GM23338 (cell line): ENCODE data around the gene MGRN1. TPM values are rescaled to one million over a fixed set of nuclear protein-coding genes. Genes with fewer than 3 reads are reported as not detected.
A peak's percentile ranks its signal among the peaks of the same experiment; 100 is the strongest.

Experiments
- ATAC-seq: fragments of 200-7000 bp; cut with Tn5 transposase; 3 replicates; pipeline ENCODE4 v1.9.1; 2020
- DNase-seq: peaks from one replicate; pipeline ENCODE4 v3.0.0-alpha.2; 2015; ENCODE audit warnings: low spot score
- H2AFZ ChIP-seq: fragments of 200-600 bp; sonication (generic); 2 replicates; pipeline ENCODE4 v1.8.0; 2016; ENCODE audit warnings: antibody characterized with exemption, mild to moderate bottlenecking, moderate library complexity
- H3F3A ChIP-seq: fragments of 200-600 bp; sonication (generic); replicated peaks from 2 replicates; pipeline ENCODE4 v1.8.0; 2017; ENCODE audit warnings: antibody characterized with exemption, mixed run types, low read depth
- H3K27ac ChIP-seq: fragments of 200-600 bp; sonication (generic); 2 replicates; pipeline ENCODE4 v1.6.1; 2016; ENCODE audit warnings: low read depth
- H3K27me3 ChIP-seq: fragments of 200-600 bp; sonication (generic); 2 replicates; pipeline ENCODE4 v1.8.0; 2016; ENCODE audit warnings: mild to moderate bottlenecking, mixed run types, moderate library complexity; ENCODE audit not compliant: insufficient read depth
- H3K36me3 ChIP-seq: fragments of 200-600 bp; sonication (generic); 2 replicates; pipeline ENCODE4 v1.8.0; 2016; ENCODE audit warnings: mild to moderate bottlenecking; ENCODE audit not compliant: insufficient read depth
- H3K4me1 ChIP-seq: fragments of 200-600 bp; sonication (generic); 2 replicates; pipeline ENCODE4 v1.8.0; 2016; ENCODE audit warnings: mild to moderate bottlenecking, moderate library complexity; ENCODE audit not compliant: insufficient read depth
- H3K4me2 ChIP-seq: fragments of 200-600 bp; sonication (generic); 2 replicates; pipeline ENCODE4 v1.7.1; 2017; ENCODE audit warnings: mixed run types
- H3K4me3 ChIP-seq: fragments of 200-600 bp; sonication (generic); 2 replicates; pipeline ENCODE4 v1.6.1; 2016; ENCODE audit warnings: mixed run types
- H3K79me2 ChIP-seq: fragments of 200-600 bp; sonication (generic); replicated peaks from 2 replicates; pipeline ENCODE4 v1.8.0; 2017; ENCODE audit warnings: mild to moderate bottlenecking; ENCODE audit not compliant: insufficient read depth
- H3K9me2 ChIP-seq: fragments of 200-600 bp; sonication (generic); 2 replicates; pipeline ENCODE4 v1.8.0; 2017; ENCODE audit not compliant: insufficient read depth
- H4K20me1 ChIP-seq: fragments of 200-600 bp; sonication (generic); replicated peaks from 2 replicates; pipeline ENCODE4 v1.8.0; 2017; ENCODE audit warnings: mild to moderate bottlenecking; ENCODE audit not compliant: insufficient read depth
- H3K27ac Mint-ChIP-seq: 2 replicates; pipeline ENCODE4 v1.8.0; 2020; ENCODE audit warnings: inconsistent platforms, mild to moderate bottlenecking, moderate library complexity, mixed read lengths
- H3K27me3 Mint-ChIP-seq: 3 replicates; pipeline ENCODE4 v1.8.0; 2022; ENCODE audit warnings: low read depth, mild to moderate bottlenecking, moderate library complexity, mixed read lengths, inconsistent platforms; ENCODE audit not compliant: insufficient read depth, poor library complexity
- H3K36me3 Mint-ChIP-seq: 3 replicates; pipeline ENCODE4 v1.8.0; 2021; ENCODE audit warnings: low read depth, mild to moderate bottlenecking, inconsistent platforms, moderate library complexity, mixed read lengths
- H3K4me1 Mint-ChIP-seq: 3 replicates; pipeline ENCODE4 v1.8.0; 2020; ENCODE audit warnings: mild to moderate bottlenecking, inconsistent platforms, mixed read lengths
- H3K4me3 Mint-ChIP-seq: 3 replicates; pipeline ENCODE4 v1.8.0; 2021; ENCODE audit warnings: moderate library complexity, mild to moderate bottlenecking, inconsistent platforms, mixed read lengths
- H3K9me3 Mint-ChIP-seq: 3 replicates; pipeline ENCODE4 v1.8.0; 2020; ENCODE audit warnings: moderate library complexity, mild to moderate bottlenecking, inconsistent platforms, mixed read lengths
- CREB1 ChIP-seq: fragments of 250-450 bp; sonication (Bioruptor Pico); IDR thresholded peaks from 2 replicates; pipeline ENCODE4 v1.5.0; 2020; ENCODE audit warnings: low read depth, mild to moderate bottlenecking, moderate library complexity
- EZH2 ChIP-seq: fragments of 200-600 bp; sonication (generic); IDR thresholded peaks from one replicate; pipeline ENCODE4 v1.8.0; 2017; ENCODE audit warnings: antibody characterized with exemption, mild to moderate bottlenecking, low read depth; ENCODE audit not compliant: unreplicated experiment
- EZH2phosphoT487 ChIP-seq: fragments of 200-600 bp; sonication (generic); IDR thresholded peaks from one replicate; pipeline ENCODE4 v1.8.1; 2018; ENCODE audit warnings: antibody characterized with exemption; ENCODE audit not compliant: unreplicated experiment
- JUNB ChIP-seq: IDR thresholded peaks from one replicate; pipeline ENCODE4 v1.6.1; 2016; ENCODE audit warnings: antibody characterized with exemption; ENCODE audit not compliant: unreplicated experiment
- NANOG ChIP-seq: IDR thresholded peaks from 2 replicates; pipeline ENCODE4 v1.6.1; 2016; ENCODE audit warnings: antibody characterized with exemption, borderline replicate concordance
- POLR2AphosphoS5 ChIP-seq: IDR thresholded peaks from 2 replicates; pipeline ENCODE4 v1.6.1; 2016; ENCODE audit warnings: antibody characterized with exemption, low read depth
- STAT1 ChIP-seq: IDR thresholded peaks from one replicate; pipeline ENCODE4 v1.6.1; 2016; ENCODE audit warnings: antibody characterized with exemption; ENCODE audit not compliant: unreplicated experiment
- ZNF114 ChIP-seq: fragments of 250-450 bp; sonication (Bioruptor Pico); IDR thresholded peaks from 2 replicates; pipeline ENCODE4 v1.5.0; 2020; ENCODE audit warnings: mild to moderate bottlenecking, moderate library complexity
- ZNF331 ChIP-seq: fragments of 250-450 bp; sonication (Bioruptor Pico); IDR thresholded peaks from 2 replicates; pipeline ENCODE4 v1.5.0; 2020; ENCODE audit warnings: low read depth, mild to moderate bottlenecking, moderate library complexity
- polyA plus RNA-seq: library from polyadenylated mRNA; unstranded; fragments of >200 nt; fragmentation: Nextera tagmentation; extraction: Ambion mirVana; gene quantifications from 2 replicates; pipeline ENCODE4 v1.2.1, GENCODE V29; 2016
- total RNA-seq: library from RNA; depleted of rRNA; stranded (reverse); fragments of >200 nt; shearing (Covaris generic); gene quantifications from 2 replicates; pipeline ENCODE4 v1.2.3, GENCODE V29; 2014
- TF ChIP-seq, protein P1 (sequence below): IDR thresholded peaks from one replicate; pipeline ENCODE4 v1.6.1; 2018; ENCODE audit warnings: antibody characterized with exemption; ENCODE audit not compliant: unreplicated experiment
- TF ChIP-seq, protein P2 (sequence below): IDR thresholded peaks from 2 replicates; pipeline ENCODE4 v1.6.1; 2016; ENCODE audit warnings: antibody characterized with exemption
- TF ChIP-seq, protein P3 (sequence below), 2 experiments: fragments of 200-600 bp in 1 of 2; sonication (generic) in 1 of 2; conservative IDR thresholded peaks; 2 replicates each; pipeline versions ENCODE4 v1.5.1 to v1.6.1; 2016 to 2017; ENCODE audit warnings: antibody characterized with exemption in 2 of 2, low read depth in 2 of 2, mild to moderate bottlenecking in 2 of 2, moderate library complexity in 1 of 2

Gene MGRN1
- total and polyA plus RNA-seq, 2 experiments from 2014 or later = 13.1 to 71.8 TPM

DNA sequence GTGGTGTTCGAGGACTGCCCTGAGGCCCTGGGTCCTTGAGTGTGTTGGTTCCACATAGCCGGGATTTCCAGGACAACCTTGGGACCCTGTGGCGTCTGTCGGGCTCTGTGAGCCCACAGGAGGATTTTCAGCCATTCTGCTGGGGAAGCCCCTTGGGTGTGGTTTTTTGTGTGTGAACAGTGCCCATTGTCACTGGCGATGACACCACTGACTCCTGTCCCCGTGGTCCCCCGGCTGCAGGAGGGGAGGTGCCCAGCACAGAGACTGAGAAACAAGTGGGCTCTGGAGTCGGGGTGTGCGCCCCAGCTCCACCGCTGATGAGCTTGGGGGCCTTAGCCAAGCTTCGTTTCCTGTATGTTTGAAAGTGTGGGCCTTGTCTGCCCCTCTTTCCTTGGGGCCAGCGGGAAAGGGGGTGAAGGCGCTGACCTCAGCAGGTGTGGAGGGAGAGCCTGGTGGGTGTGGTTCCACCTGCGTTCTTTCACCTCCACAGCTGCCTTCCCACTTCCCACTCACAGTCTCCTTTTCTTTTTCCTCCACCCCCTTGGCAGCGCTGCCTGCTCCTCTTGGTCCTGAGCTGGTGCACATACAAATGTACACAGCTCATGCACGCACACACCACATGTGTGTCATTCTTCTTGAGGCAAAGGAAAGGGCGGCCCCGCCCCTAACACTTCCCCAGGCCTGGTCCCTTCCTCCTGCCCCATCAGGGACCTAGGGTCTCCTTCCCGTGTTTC, 16.1 kb downstream of the MGRN1 start:
- H3K27ac Mint-ChIP-seq = no peak overlapping the region
- peaks cover 4% of the 10 kb centered on the region for H4K20me1 ChIP-seq
- no peak overlapping the region for H3K4me3 Mint-ChIP-seq
- H3K4me2 ChIP-seq = no peak overlapping the region
- no peaks in the 10 kb centered on the region for H3K36me3 ChIP-seq
- peaks cover 7% of the 10 kb centered on the region; the same call in 2 of the 3 replicates for H3K4me1 Mint-ChIP-seq
- no peak overlapping the region for H3K4me3 ChIP-seq
- TF ChIP-seq ZNF114 (CRISPR knock-in tag) (no peak), EZH2 (no peak), NANOG (no peak), STAT1 (no peak), JUNB (no peak), EZH2phosphoT487 (no peak)
- TF ChIP-seq, protein P1, sequence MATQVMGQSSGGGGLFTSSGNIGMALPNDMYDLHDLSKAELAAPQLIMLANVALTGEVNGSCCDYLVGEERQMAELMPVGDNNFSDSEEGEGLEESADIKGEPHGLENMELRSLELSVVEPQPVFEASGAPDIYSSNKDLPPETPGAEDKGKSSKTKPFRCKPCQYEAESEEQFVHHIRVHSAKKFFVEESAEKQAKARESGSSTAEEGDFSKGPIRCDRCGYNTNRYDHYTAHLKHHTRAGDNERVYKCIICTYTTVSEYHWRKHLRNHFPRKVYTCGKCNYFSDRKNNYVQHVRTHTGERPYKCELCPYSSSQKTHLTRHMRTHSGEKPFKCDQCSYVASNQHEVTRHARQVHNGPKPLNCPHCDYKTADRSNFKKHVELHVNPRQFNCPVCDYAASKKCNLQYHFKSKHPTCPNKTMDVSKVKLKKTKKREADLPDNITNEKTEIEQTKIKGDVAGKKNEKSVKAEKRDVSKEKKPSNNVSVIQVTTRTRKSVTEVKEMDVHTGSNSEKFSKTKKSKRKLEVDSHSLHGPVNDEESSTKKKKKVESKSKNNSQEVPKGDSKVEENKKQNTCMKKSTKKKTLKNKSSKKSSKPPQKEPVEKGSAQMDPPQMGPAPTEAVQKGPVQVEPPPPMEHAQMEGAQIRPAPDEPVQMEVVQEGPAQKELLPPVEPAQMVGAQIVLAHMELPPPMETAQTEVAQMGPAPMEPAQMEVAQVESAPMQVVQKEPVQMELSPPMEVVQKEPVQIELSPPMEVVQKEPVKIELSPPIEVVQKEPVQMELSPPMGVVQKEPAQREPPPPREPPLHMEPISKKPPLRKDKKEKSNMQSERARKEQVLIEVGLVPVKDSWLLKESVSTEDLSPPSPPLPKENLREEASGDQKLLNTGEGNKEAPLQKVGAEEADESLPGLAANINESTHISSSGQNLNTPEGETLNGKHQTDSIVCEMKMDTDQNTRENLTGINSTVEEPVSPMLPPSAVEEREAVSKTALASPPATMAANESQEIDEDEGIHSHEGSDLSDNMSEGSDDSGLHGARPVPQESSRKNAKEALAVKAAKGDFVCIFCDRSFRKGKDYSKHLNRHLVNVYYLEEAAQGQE = no peak
- no peaks in the 10 kb centered on the region; the same call in 1 of the 3 replicates for H3K36me3 Mint-ChIP-seq
- no peaks in the 10 kb centered on the region for H3K4me1 ChIP-seq
- H3F3A ChIP-seq = 0 out of 2 replicates have a peak, but pooled peaks cover 2% of the 10 kb centered on the region
- ATAC-seq (no peak), DNase-seq (no peak)
- no peaks in the 10 kb centered on the region for H3K27me3 ChIP-seq
- H2AFZ ChIP-seq = no peak overlapping the region
- H3K9me3 Mint-ChIP-seq = no peaks in the 10 kb centered on the region
- peak overlapping the region; percentile 74; the same call in 1 of the 2 replicates for H3K27ac ChIP-seq
- no peaks in the 10 kb centered on the region for H3K9me2 ChIP-seq
- H3K27me3 Mint-ChIP-seq = peaks cover 10% of the 10 kb centered on the region
- H3K79me2 ChIP-seq = peaks cover 92% of the 10 kb centered on the region

DNA sequence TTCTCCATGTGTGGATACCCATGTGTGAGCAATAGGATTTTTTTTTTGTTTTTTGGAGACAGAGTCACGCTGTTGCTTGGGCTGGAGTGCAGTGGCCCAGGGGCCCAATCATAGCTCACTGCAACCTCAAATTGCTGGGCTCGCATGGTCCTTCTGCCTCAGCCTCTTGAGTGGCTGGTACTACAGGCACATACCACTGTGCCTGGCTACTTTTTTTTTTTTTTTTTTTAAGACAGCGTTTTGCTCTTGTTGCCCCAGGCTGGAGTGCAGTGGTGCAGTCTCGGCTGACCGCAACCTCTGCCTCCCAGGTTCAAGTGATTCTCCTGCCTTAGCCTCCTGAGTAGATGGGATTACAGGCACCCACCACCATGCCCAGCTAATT, 16.7 kb downstream of the MGRN1 start:
- Histone ChIP-seq H3K4me3 (no peak overlapping the region), H3K36me3 (no peaks in the 10 kb centered on the region), H3K4me1 (no peaks in the 10 kb centered on the region), H4K20me1 (peaks cover 4% of the 10 kb centered on the region), H3K9me2 (no peaks in the 10 kb centered on the region), H3K4me2 (no peak overlapping the region), H3F3A (0 out of 2 replicates have a peak, but pooled peaks cover 2% of the 10 kb centered on the region), H3K79me2 (peaks cover 89% of the 10 kb centered on the region), H3K27me3 (no peaks in the 10 kb centered on the region), H2AFZ (no peak overlapping the region), H3K27ac (0 out of 2 replicates have a peak overlapping the region, but pooled peaks have one; percentile 32)
- ATAC-seq (no peak), DNase-seq (no peak)
- Mint-ChIP-seq H3K4me3 (no peak overlapping the region), H3K9me3 (no peaks in the 10 kb centered on the region), H3K4me1 (peaks cover 5% of the 10 kb centered on the region; the same call in 2 of the 3 replicates), H3K36me3 (no peaks in the 10 kb centered on the region; the same call in 2 of the 3 replicates), H3K27ac (no peak overlapping the region), H3K27me3 (peaks cover 10% of the 10 kb centered on the region)
- no peak for TF ChIP-seq STAT1
- TF ChIP-seq, protein P2, sequence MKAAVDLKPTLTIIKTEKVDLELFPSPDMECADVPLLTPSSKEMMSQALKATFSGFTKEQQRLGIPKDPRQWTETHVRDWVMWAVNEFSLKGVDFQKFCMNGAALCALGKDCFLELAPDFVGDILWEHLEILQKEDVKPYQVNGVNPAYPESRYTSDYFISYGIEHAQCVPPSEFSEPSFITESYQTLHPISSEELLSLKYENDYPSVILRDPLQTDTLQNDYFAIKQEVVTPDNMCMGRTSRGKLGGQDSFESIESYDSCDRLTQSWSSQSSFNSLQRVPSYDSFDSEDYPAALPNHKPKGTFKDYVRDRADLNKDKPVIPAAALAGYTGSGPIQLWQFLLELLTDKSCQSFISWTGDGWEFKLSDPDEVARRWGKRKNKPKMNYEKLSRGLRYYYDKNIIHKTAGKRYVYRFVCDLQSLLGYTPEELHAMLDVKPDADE = no peak
- TF ChIP-seq JUNB = no peak
- TF ChIP-seq, protein P3, sequence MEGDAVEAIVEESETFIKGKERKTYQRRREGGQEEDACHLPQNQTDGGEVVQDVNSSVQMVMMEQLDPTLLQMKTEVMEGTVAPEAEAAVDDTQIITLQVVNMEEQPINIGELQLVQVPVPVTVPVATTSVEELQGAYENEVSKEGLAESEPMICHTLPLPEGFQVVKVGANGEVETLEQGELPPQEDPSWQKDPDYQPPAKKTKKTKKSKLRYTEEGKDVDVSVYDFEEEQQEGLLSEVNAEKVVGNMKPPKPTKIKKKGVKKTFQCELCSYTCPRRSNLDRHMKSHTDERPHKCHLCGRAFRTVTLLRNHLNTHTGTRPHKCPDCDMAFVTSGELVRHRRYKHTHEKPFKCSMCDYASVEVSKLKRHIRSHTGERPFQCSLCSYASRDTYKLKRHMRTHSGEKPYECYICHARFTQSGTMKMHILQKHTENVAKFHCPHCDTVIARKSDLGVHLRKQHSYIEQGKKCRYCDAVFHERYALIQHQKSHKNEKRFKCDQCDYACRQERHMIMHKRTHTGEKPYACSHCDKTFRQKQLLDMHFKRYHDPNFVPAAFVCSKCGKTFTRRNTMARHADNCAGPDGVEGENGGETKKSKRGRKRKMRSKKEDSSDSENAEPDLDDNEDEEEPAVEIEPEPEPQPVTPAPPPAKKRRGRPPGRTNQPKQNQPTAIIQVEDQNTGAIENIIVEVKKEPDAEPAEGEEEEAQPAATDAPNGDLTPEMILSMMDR (conservative IDR thresholded peaks at IDR 0.05; ENCODE audit: low read depth in 2 of 2) = no peak
- TF ChIP-seq NANOG = no peak
- no peak for TF ChIP-seq CREB1
- TF ChIP-seq EZH2phosphoT487 = no peak
- TF ChIP-seq EZH2 = no peak
- no peak for TF ChIP-seq ZNF114 (CRISPR knock-in tag)
- TF ChIP-seq ZNF331 = no peak
- no peak for TF ChIP-seq POLR2AphosphoS5
